ENCODE data around the gene LDLRAD3.

LDLRAD3 gene

GRCh38 chr11:35990816-35991215 is 47.0 kb downstream of the LDLRAD3 start:
- ATAC-seq, result no peak
- TF ChIP-seq GLIS3 (CRISPR knock-in tag; IDR thresholded peaks at IDR 0.05) (no peak), SNAI2 (CRISPR knock-in tag; IDR thresholded peaks at IDR 0.05) (no peak), ZFP3 (CRISPR knock-in tag; IDR thresholded peaks at IDR 0.05) (no peak), TCF4 (CRISPR knock-in tag; IDR thresholded peaks at IDR 0.05; ENCODE audit: borderline replicate concordance) (no peak), TSHZ2 (CRISPR knock-in tag; IDR thresholded peaks at IDR 0.05) (no peak)
- TF ChIP-seq, protein P1, sequence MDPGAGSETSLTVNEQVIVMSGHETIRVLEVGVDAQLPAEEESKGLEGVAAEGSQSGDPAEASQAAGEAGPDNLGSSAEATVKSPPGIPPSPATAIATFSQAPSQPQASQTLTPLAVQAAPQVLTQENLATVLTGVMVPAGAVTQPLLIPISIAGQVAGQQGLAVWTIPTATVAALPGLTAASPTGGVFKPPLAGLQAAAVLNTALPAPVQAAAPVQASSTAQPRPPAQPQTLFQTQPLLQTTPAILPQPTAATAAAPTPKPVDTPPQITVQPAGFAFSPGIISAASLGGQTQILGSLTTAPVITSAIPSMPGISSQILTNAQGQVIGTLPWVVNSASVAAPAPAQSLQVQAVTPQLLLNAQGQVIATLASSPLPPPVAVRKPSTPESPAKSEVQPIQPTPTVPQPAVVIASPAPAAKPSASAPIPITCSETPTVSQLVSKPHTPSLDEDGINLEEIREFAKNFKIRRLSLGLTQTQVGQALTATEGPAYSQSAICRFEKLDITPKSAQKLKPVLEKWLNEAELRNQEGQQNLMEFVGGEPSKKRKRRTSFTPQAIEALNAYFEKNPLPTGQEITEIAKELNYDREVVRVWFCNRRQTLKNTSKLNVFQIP (CRISPR knock-in tag; IDR thresholded peaks at IDR 0.05; ENCODE audit: borderline replicate concordance, low read depth), result no peak

- TF ChIP-seq ZC3H10 (CRISPR knock-in tag; IDR thresholded peaks at IDR 0.05) (no peak), TCF4 (CRISPR knock-in tag; IDR thresholded peaks at IDR 0.05; ENCODE audit: borderline replicate concordance) (no peak), TOX (CRISPR knock-in tag; IDR thresholded peaks at IDR 0.05; ENCODE audit: borderline replicate concordance) (no peak), SNAI2 (CRISPR knock-in tag; IDR thresholded peaks at IDR 0.05) (no peak), CSDC2 (CRISPR knock-in tag; IDR thresholded peaks at IDR 0.05) (no peak), ARNTL (CRISPR knock-in tag; IDR thresholded peaks at IDR 0.05; ENCODE audit: borderline replicate concordance, low read depth) (no peak), PATZ1 (CRISPR knock-in tag; IDR thresholded peaks at IDR 0.05; ENCODE audit: borderline replicate concordance) (no peak), ZFP3 (CRISPR knock-in tag; IDR thresholded peaks at IDR 0.05) (no peak), BACH2 (CRISPR knock-in tag; IDR thresholded peaks at IDR 0.05; ENCODE audit: borderline replicate concordance) (no peak), GLIS3 (CRISPR knock-in tag; IDR thresholded peaks at IDR 0.05) (no peak), ISL1 (CRISPR knock-in tag; IDR thresholded peaks at IDR 0.05) (no peak), ZNF565 (CRISPR knock-in tag; conservative IDR thresholded peaks at IDR 0.05; ENCODE audit: low read depth) (no peak)
- TF ChIP-seq, protein P1 (CRISPR knock-in tag; IDR thresholded peaks at IDR 0.05; ENCODE audit: borderline replicate concordance, low read depth), result no peak
- ATAC-seq, result no peak
Measured at GRCh38 chr11:35992548-35992947, 48.7 kb downstream of the LDLRAD3 start.

GRCh38 chr11:35994421-35994820 is 50.6 kb downstream of the LDLRAD3 start:
- ATAC-seq, result no peak
- TF ChIP-seq CSDC2 (CRISPR knock-in tag; IDR thresholded peaks at IDR 0.05) (no peak), ZNF70 (CRISPR knock-in tag; IDR thresholded peaks at IDR 0.05) (no peak), ZFP30 (CRISPR knock-in tag; IDR thresholded peaks at IDR 0.05) (no peak), TOX (CRISPR knock-in tag; IDR thresholded peaks at IDR 0.05; ENCODE audit: borderline replicate concordance) (no peak), ISL1 (CRISPR knock-in tag; IDR thresholded peaks at IDR 0.05) (no peak), CSRNP3 (CRISPR knock-in tag; IDR thresholded peaks at IDR 0.05) (no peak), BACH2 (CRISPR knock-in tag; IDR thresholded peaks at IDR 0.05; ENCODE audit: borderline replicate concordance) (no peak), GLIS3 (CRISPR knock-in tag; IDR thresholded peaks at IDR 0.05) (no peak), CREB5 (CRISPR knock-in tag; IDR thresholded peaks at IDR 0.05; ENCODE audit: low read depth) (no peak), PPARA (CRISPR knock-in tag; IDR thresholded peaks at IDR 0.05; ENCODE audit: borderline replicate concordance) (no peak), ZC3H10 (CRISPR knock-in tag; IDR thresholded peaks at IDR 0.05) (no peak), SNAI2 (CRISPR knock-in tag; IDR thresholded peaks at IDR 0.05) (no peak), TCF4 (CRISPR knock-in tag; IDR thresholded peaks at IDR 0.05; ENCODE audit: borderline replicate concordance) (no peak), ZNF8 (CRISPR knock-in tag; IDR thresholded peaks at IDR 0.05) (no peak), ZFP3 (CRISPR knock-in tag; IDR thresholded peaks at IDR 0.05) (no peak), TSHZ2 (CRISPR knock-in tag; IDR thresholded peaks at IDR 0.05) (no peak)
- TF ChIP-seq, protein P1 (CRISPR knock-in tag; IDR thresholded peaks at IDR 0.05; ENCODE audit: borderline replicate concordance, low read depth), result no peak

Data from SK-N-SH treated with all-trans-retinoic acid at 6 μM for 48 hours (cell line).